ENCODE measurements around the gene BCAM.

The BCAM gene

GRCh38 chr19:44800461-44800860, 8.4 kb upstream of the BCAM start:
- Histone ChIP-seq H3K9me3 (ENCODE audit: severe bottlenecking) (no peaks in the 10 kb centered on the region), H3K4me3 (ENCODE audit: severe bottlenecking) (no peak overlapping the region), H3K4me1 (ENCODE audit: insufficient read depth, poor library complexity, severe bottlenecking) (no peaks in the 10 kb centered on the region), H3K27me3 (ENCODE audit: insufficient read depth, poor library complexity, severe bottlenecking) (no peaks in the 10 kb centered on the region), H3K36me3 (ENCODE audit: low read depth) (peaks cover 27% of the 10 kb centered on the region), H3K27ac (ENCODE audit: poor library complexity, severe bottlenecking) (no peak overlapping the region)
- peak; percentile 72 for TF ChIP-seq CTCF (IDR thresholded peaks at IDR 0.05; ENCODE audit: poor library complexity, severe bottlenecking)
- peak; percentile 90 for ATAC-seq (ENCODE audit: low read depth)
- DNase-seq (ENCODE audit: low spot score) = peak; percentile 81

- H3K4me1 ChIP-seq (ENCODE audit: insufficient read depth, poor library complexity, severe bottlenecking) = peaks cover 20% of the 10 kb centered on the region
- no peak for TF ChIP-seq CTCF (IDR thresholded peaks at IDR 0.05; ENCODE audit: poor library complexity, severe bottlenecking)
- no peak overlapping the region for H3K4me3 ChIP-seq (ENCODE audit: severe bottlenecking)
- H3K9me3 ChIP-seq (ENCODE audit: severe bottlenecking) = no peaks in the 10 kb centered on the region
- no peak overlapping the region for H3K27ac ChIP-seq (ENCODE audit: poor library complexity, severe bottlenecking)
- H3K36me3 ChIP-seq (ENCODE audit: low read depth) = peaks cover 3% of the 10 kb centered on the region; the same call in 1 of the 2 replicates
- DNase-seq (ENCODE audit: low spot score) (no peak), ATAC-seq (ENCODE audit: low read depth) (no peak)
- H3K27me3 ChIP-seq (ENCODE audit: insufficient read depth, poor library complexity, severe bottlenecking) = no peaks in the 10 kb centered on the region
These were observed 5.2 kb upstream of the BCAM start for GRCh38 chr19:44803442-44804428.

- no peak for TF ChIP-seq CTCF (IDR thresholded peaks at IDR 0.05; ENCODE audit: poor library complexity, severe bottlenecking)
- Histone ChIP-seq H3K4me1 (ENCODE audit: insufficient read depth, poor library complexity, severe bottlenecking) (peaks cover 20% of the 10 kb centered on the region), H3K9me3 (ENCODE audit: severe bottlenecking) (no peaks in the 10 kb centered on the region), H3K27me3 (ENCODE audit: insufficient read depth, poor library complexity, severe bottlenecking) (no peaks in the 10 kb centered on the region), H3K27ac (ENCODE audit: poor library complexity, severe bottlenecking) (peak overlapping the region; percentile 75), H3K36me3 (ENCODE audit: low read depth) (peaks cover 3% of the 10 kb centered on the region), H3K4me3 (ENCODE audit: severe bottlenecking) (no peak overlapping the region)
- DNase-seq (ENCODE audit: low spot score) (no peak), ATAC-seq (ENCODE audit: low read depth) (no peak)
These were observed 2.6 kb upstream of the BCAM start for GRCh38 chr19:44806291-44806690.

GRCh38 chr19:44807162-44807561, 1.7 kb upstream of the BCAM start:
- H3K9me3 ChIP-seq (ENCODE audit: severe bottlenecking) = no peaks in the 10 kb centered on the region
- no peak overlapping the region for H3K4me3 ChIP-seq (ENCODE audit: severe bottlenecking)
- DNase-seq (ENCODE audit: low spot score) (peak; percentile 91), ATAC-seq (ENCODE audit: low read depth) (peak; percentile 78)
- peak overlapping the region; percentile 75 for H3K27ac ChIP-seq (ENCODE audit: poor library complexity, severe bottlenecking)
- TF ChIP-seq CTCF (IDR thresholded peaks at IDR 0.05; ENCODE audit: poor library complexity, severe bottlenecking) = no peak
- H3K27me3 ChIP-seq (ENCODE audit: insufficient read depth, poor library complexity, severe bottlenecking) = no peaks in the 10 kb centered on the region
- peaks cover 20% of the 10 kb centered on the region for H3K4me1 ChIP-seq (ENCODE audit: insufficient read depth, poor library complexity, severe bottlenecking)
- H3K36me3 ChIP-seq (ENCODE audit: low read depth) = peaks cover 11% of the 10 kb centered on the region

Measured in RWPE2 (cell line).